ENCODE data around the gene LSP1. TPM values are rescaled to one million over a fixed set of nuclear protein-coding genes. Genes with fewer than 3 reads are reported as not detected.

Gene LSP1
- total and polyA plus RNA-seq, 8 donors, result 2.4 to 26.8 (median 9.9) TPM

- no peaks in the 10 kb centered on the region for H3K9me3 ChIP-seq
- H3K27ac ChIP-seq, result no peak within 1 kb of the TSS
- no peak for DNase-seq
- no peaks in the 10 kb centered on the region for H3K4me1 ChIP-seq
- 81 to 89% methylated on average over 6 to 7 of the region's 7 CpGs for WGBS, 2 donors
- no peak for ATAC-seq
- no peak for TF ChIP-seq CTCF (IDR thresholded peaks at IDR 0.05)
- H3K27me3 ChIP-seq, result no peaks in the 10 kb centered on the region
- H3K4me3 ChIP-seq, result no peak within 1 kb of the TSS
- intact Hi-C loops (cut with DNase I), result loop anchor here in 2 of 3 donors (10.0 kb wide), 1 partner anchor 53 kb away; the partner anchor contains the start of gene MRPL23 (in 2 of the 2)
- H3K36me3 ChIP-seq, result no peaks in the 10 kb centered on the region
- FAIRE-seq, result no peak
These were observed 38.9 kb downstream of the LSP1 start, which contains the start of gene PRR33 for GRCh38 chr11:1891831-1892115. Gene PRR33, minus strand, starts transcription at chr11:1891895. Its CDS starts 1,311 bp downstream, at chr11:1890584.

GRCh38 chr11:1892116-1892515 lies 39.2 kb downstream of the LSP1 start:
- Histone ChIP-seq H3K4me1 (no peaks in the 10 kb centered on the region), H3K36me3 (no peaks in the 10 kb centered on the region), H3K27me3 (no peaks in the 10 kb centered on the region), H3K4me3 (no peak overlapping the region), H3K27ac (no peak overlapping the region), H3K9me3 (no peaks in the 10 kb centered on the region)
- TF ChIP-seq CTCF (IDR thresholded peaks at IDR 0.05), result no peak
- DNase-seq, result no peak
- ATAC-seq, result no peak
- no peak for FAIRE-seq
- intact Hi-C loops (cut with DNase I), result loop anchor here in 2 of 3 donors (10.0 kb wide), 1 partner anchor 53 kb away; the partner anchor contains the start of gene MRPL23 (in 2 of the 2)
- 86 to 90% methylated on average over 7 of the region's 7 CpGs for WGBS, 2 donors

- H3K4me1 ChIP-seq, result no peaks in the 10 kb centered on the region
- H3K4me3 ChIP-seq, result no peak overlapping the region
- no peaks in the 10 kb centered on the region for H3K9me3 ChIP-seq
- WGBS, 2 donors, result 51 to 85% methylated on average over 5 of the region's 5 CpGs
- DNase-seq (no peak), ATAC-seq (no peak), FAIRE-seq (no peak)
- H3K27ac ChIP-seq, result no peak overlapping the region
- TF ChIP-seq CTCF (IDR thresholded peaks at IDR 0.05), result no peak
- intact Hi-C loops (cut with DNase I), result loop anchor here in 2 of 3 donors (10.0 kb wide), 1 partner anchor 52 kb away; the partner anchor contains the start of gene MRPL23 (in 2 of the 2)
- no peaks in the 10 kb centered on the region for H3K36me3 ChIP-seq
- no peaks in the 10 kb centered on the region for H3K27me3 ChIP-seq
These were observed 39.7 kb downstream of the LSP1 start for GRCh38 chr11:1892558-1892957.

GRCh38 chr11:1893581-1894359 lies 40.9 kb downstream of the LSP1 start:
- WGBS, 2 donors, result 70 to 77% methylated on average over 5 of the region's 5 CpGs
- Histone ChIP-seq H3K4me1 (peaks cover 0 to under 1% (median 0%) of the 10 kb centered on the region in 3 donors), H3K27ac (no peak overlapping the region), H3K9me3 (no peaks in the 10 kb centered on the region), H3K4me3 (no peak overlapping the region), H3K27me3 (no peaks in the 10 kb centered on the region), H3K36me3 (no peaks in the 10 kb centered on the region)
- FAIRE-seq, result no peak
- no peak for ATAC-seq
- intact Hi-C loops (cut with DNase I), result loop anchor here (1.0 to 10.0 kb wide), 2 partner anchors 23 to 51 kb away; partner anchors contain the start of gene MRPL23 (in 2 of the 3)
- TF ChIP-seq CTCF (IDR thresholded peaks at IDR 0.05), result no peak
- no peak for DNase-seq

- no peak overlapping the region for H3K4me3 ChIP-seq
- intact Hi-C loops (cut with DNase I), result loop anchor here in 2 of 3 donors (10.0 kb wide), 1 partner anchor 50 kb away; the partner anchor contains the start of gene MRPL23 (in 2 of the 2)
- H3K4me1 ChIP-seq, result peaks cover 0 to 9% (median 0%) of the 10 kb centered on the region in 3 donors
- H3K27ac ChIP-seq, result no peak overlapping the region
- FAIRE-seq, result no peak
- H3K9me3 ChIP-seq, result no peaks in the 10 kb centered on the region
- WGBS, 2 donors, result 88 to 92% methylated on average over 11 of the region's 11 CpGs
- no peak for TF ChIP-seq CTCF (IDR thresholded peaks at IDR 0.05)
- H3K27me3 ChIP-seq, result no peaks in the 10 kb centered on the region
- DNase-seq, result no peak
- ATAC-seq, result no peak
- no peaks in the 10 kb centered on the region for H3K36me3 ChIP-seq
These were observed 41.9 kb downstream of the LSP1 start for GRCh38 chr11:1894759-1895158.
